G401.6 (cell line): ENCODE measurements around the gene OR6B3.
"Not testable (repeated sequence)": the region's sequence is repeated elsewhere in the genome, so short reads cannot be mapped to it uniquely, and the experiment has no call there.

Experiments used
- FAIRE-seq: peaks from 2 replicates; lab custom pipeline; 2012; peaks lifted over from hg19 to GRCh38; lab: Jason Lieb, UNC

The OR6B3 gene

DNA sequence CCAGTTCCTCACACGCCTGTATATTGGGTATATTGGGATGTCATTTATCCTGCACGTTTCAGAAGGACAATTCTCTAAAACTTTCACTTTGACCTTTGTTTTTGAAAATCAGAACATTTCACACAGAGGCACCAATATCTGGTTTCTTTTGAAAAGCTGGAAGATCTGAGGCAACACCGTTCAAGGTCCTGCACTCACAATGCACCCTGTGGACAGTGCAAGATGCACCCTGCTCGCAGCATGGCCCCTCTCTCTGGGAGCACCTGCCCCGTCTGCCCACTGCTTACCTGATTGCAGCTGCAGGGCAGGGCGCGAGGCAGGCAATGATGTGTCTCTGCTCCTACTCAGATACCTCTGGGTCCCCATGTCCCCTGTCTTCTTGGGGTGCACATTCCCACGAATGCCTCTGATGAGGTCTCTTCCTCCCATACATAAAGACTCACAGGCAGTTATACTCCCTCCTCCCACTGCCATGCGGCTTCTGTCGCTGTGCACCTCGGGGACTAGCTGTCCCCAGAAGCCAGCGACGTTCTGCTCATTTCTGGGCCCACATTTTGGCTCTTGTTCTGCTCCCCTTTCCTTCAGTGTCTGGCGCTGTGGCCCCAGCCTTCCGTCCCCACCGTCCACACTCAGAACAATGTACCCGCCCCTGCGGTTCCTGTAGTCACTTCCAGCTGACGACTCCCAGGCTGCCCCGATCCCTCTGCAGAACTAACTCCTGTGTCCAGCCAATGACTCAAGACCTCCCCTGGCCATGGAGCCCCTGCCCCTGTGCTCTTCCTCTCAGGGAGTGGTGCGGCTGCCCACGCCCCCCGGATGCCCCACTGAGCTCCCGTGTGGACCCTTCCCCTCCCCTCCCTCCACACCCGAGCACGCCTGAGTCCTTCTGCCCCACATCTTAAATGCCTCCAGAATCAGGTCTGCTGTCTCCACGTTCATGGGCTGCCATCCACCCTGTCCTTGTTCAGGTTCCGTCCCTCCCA is at the start of gene OR6B3:
OR6B3 (minus strand) TSS at position 349 of the 983 bp plus-strand sequence.
- FAIRE-seq: no peak

DNA sequence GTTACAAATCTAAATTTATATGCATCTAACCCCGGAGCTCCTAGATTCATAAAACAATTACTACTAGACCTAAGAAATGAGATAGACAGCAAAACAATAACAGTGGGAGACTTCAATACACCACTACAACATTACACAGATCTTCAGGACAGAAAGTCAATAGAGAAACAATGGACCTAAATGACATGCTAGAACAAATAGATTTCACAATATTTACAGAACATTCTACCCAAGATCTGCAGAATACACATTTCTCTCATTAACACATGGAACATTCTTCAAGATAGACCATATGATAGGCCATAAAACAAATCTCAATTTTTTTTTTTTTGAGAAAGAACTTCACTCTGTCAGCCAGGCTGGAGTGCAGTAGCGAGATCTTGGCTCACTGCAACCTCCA is 45.0 kb upstream of the OR6B3 start:
- FAIRE-seq: no peak

DNA sequence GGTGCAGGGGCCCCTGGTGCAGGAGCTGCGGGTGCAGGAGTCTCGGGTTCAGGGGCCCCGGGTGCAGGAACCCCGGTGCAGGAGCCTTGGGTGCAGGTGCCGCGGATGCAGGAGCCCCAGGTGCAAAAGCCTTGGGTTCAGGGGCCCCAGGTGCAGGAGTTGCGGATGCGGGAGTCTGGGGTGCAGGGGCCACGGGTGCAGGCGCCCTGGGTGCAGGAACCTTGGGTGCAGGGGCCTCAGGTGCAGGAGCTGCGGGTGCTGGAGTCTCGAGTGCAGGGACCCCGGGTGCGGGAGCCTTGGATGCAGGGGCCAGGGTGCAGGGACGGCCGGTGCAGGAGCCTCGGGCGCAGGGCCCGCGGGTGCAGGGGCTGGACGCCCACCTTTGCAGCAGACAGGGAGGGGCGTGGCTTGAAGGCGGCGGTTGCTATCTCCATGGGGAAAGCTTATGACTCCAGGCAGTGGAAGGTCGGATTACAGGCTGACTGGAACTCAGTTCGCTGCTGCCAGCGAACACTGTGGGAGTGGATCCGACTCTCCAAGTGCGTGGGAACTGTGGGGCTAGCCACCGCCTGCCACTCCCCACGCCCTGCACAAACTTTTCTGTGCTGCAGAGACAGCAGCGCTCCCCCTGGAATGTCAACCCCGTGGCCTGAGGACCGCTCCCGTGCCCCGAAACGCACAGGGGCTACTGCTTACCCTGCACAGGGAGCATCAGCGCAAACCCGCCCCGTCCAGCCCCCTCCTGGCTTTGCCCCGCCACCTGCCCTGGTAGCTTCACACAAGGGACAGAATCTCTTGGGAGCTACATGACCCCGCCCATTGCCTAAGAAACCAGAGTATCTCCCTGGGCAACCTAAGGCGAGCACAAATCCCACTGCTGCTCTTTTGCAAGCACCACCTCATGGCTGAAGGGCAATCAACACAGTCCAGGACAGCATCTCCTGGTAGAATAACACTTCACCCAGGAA is 42.5 kb upstream of the OR6B3 start:
- no peak for FAIRE-seq

DNA sequence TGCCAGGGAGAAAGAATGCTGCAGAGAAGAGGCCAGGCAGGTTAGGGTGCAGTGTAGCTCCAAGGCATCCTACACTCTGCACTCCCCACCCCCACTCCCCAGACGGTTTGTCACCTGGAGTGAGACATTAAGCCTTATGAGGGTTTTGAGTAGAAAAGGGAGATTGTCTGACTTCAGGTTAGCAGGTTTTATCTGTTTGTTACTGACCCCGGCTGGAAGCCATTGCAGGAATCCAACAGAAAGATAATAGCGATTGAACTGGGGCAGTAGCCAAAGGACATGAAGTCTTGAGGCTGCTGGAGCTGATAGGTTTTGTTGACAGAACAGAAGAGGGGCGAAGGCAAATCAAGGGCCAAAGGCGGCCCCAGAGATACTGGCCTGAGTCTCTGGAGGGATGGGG is 36.0 kb upstream of the OR6B3 start:
- FAIRE-seq: no peak

DNA sequence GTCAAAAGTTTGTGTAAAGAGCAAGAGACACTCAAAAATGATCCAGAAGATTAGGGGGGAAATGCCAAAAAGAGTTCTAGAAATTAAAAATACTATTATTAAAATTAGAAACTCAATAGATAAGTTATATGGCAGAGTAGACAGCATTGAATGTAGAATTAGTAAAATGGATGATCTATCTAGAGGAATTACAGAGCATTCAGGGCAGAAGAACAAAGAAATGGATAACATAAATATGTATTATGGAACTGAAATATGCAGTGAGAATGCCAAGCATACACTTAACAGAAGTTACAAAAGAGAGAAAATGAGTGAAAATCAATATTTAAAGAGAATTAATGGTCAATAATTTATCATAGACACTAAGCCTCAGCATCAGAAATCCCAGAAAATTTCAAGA is 33.2 kb upstream of the OR6B3 start:
- no peak for FAIRE-seq

DNA sequence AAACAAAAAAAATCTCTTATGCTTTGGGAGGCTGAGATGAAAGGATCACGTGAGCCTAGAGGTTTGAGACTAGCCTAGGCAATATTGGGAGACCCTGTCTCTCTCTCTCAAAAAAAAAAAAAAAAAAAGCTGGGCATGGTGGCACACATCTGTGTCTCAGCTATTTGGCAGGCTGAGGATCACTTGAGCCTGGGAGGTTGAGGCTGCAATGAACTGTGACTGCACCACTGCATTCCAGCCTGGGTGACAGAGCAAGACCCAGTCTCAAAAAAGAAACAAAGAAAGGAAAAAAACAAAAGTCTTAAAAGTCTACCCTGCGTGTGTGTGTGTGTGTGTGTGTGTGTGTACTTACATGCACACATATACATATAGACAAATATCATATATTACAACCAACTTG is 25.3 kb upstream of the OR6B3 start:
- FAIRE-seq: no peak

DNA sequence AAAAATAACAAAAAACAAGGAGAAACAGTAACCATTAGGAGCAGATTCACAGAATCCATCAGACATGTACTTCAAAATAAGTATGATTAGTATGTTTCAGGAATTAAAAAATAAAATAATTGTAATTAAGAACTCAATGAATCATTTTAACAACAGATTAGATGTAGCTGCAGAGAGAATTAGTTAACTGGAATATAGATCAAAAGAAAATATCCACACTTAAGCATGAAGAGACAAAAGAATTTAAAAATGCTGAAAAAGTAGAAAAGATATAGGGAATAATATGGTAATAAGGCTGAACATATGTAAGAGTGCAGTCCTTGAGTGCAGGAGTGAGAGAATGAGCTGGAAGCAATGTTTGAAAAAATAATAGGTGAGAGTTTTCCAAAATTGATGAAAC is 24.1 kb upstream of the OR6B3 start:
- FAIRE-seq: peak; percentile 42

DNA sequence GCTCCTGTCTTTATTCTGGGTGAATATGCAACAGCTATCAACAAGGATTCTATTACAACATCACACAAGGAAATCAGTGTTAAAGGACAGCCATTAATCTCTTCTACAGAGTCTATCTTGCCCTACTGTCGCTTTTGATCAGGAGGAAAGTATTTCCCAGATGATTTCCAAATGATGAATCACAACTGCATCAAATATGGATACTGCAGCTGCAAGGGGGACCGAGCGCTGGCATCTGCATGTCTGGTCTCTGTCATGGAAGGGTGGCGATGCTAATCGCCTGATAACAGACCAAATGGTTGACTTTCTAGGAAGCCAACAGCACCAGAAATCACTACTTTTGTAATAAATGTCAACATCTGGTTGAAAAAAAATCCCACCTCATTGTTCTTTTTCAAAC is 21.2 kb upstream of the OR6B3 start:
- no peak for FAIRE-seq

DNA sequence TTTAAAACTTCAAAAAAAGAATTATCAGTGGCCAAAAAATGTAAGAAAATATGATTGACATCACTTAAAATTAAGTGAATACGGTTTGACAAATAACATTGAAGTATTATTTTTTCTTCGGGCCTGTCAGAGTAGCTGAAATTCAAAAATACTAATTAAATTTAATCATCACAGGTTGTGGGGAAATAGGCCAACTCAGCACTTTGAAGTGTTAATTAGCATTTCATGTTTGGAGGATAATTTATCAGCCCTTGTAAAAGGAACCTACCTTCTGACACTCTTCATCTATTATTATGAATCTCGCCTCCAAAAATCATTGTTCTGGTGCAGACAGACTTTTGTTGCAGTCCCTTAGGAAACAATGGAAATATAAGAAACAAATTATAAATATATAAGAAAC is 17.6 kb upstream of the OR6B3 start:
- FAIRE-seq: no peak

DNA sequence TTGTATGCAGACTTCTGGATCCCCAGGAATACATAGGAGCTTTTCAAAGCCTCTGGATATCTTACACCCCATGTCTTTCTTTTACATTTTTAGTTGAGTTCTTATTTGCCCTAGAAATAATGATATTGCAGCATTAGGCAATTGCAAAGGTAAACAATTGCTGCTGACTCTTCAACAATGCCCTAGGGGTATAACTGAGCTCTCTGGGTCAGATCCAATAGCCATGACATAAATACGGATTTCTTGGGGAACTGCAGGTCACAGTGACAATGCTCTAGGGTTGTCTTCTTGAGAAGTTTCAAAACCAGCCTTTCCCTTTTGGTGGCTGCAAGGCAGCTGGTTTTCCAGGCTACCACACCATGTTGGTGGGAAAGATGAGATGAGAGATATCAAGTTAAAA is 16.5 kb upstream of the OR6B3 start:
- no peak for FAIRE-seq

DNA sequence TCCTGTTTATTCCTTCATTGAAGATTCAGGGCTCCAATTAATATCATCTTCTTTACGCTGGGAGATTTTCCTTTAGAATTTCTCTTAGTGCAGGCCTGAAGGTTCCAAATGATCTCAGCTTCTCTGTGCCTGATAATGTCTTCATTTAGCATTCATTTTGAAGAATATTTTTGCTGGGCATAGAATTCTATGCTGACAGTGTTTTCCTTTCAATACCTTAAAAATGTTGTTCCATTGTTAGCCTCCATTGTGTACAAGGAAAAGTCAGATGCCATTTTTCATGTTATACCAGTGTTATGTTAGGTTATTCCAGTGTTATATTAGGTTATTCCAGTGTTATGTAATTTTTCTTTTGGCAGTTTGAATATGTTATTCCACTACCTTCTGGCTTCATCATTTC is 14.9 kb upstream of the OR6B3 start:
- no peak for FAIRE-seq

DNA sequence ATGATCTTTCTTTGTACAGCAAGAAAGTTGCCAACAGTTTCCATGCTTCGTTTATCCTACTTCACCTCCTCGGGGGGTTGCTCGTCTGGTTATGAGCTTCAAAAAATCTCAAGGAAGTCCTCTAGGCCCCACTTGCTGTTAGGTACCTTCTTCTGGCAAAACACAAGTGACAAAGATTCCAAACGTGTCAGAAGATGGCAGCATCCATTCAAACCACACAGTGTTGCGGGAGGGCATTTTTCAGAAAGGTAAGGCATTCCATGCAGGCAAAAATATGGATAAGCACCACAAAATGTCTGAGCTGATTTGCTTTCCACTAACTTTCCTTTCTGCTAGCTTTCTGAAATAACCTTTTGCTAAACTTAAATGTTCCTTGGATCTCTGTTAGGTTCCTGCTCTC is 13.2 kb upstream of the OR6B3 start:
- FAIRE-seq: no peak

DNA sequence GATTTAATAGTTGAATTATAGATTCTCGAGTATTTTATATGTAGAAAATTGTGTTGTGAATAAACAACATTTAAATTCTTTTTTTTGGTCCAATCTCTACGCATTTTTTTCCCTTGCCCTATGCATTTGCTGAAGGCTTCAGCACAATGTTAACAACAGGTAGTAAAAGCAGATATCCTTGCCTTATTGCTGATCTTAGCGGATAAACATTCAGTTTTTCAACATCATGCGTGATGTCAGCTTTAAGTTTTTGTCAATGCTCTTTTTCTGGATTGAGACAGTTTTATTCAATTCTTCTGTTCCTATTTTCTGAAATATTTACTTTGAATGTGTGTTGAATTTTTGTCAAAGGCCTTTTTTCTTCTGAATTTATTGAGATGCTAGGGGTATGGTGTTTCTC is 11.6 kb upstream of the OR6B3 start:
- no peak for FAIRE-seq

DNA sequence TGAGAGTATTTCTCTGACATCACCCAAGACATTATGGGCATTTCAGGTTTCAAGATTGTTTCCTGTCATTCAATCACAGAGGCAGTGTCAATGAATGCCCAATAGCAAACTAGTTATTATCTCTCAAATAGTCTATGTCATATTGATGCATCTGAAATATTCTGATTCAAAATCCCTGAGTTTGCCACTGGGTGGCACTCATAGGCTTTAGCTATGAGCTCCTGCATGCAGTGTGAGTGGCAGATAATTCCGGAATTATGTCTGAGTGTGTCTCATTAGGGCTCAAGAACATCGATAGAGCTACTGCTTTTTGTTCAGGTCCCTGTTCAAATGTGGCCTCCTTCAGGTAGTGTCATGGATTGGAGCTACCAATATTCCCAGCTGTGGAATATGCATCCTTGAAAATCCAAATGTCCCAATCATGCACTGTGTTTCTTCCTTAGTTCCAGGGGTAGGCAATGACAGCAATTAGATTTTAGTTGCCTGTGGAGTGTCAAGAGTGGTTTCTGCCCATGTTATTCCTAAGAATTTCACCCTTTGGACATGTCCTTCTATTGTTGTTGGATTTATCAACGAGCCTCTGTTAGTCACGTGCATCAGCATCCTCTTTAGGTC is 7.8 kb upstream of the OR6B3 start:
- peak; percentile 80 for FAIRE-seq

DNA sequence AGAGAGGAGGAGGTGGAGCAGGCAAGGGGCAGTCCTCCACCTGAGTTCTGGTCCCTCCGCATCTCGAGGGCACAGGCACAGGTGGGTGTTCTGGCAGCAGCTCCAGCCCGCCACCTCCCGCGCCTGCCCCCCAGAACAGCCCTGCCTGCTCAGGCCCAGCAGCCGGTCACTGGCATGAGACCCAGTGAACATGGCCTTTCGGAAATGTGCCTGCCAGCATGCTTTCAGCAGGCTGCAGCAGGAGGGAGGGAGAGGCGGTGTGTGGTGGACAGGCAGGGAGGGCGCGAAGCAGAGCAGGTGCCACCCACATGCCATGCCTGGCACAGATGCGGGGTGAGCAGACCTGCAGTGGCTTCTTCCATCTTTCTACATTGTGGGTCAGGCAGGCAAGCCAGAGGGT is 3.4 kb upstream of the OR6B3 start:
- FAIRE-seq: no peak

DNA sequence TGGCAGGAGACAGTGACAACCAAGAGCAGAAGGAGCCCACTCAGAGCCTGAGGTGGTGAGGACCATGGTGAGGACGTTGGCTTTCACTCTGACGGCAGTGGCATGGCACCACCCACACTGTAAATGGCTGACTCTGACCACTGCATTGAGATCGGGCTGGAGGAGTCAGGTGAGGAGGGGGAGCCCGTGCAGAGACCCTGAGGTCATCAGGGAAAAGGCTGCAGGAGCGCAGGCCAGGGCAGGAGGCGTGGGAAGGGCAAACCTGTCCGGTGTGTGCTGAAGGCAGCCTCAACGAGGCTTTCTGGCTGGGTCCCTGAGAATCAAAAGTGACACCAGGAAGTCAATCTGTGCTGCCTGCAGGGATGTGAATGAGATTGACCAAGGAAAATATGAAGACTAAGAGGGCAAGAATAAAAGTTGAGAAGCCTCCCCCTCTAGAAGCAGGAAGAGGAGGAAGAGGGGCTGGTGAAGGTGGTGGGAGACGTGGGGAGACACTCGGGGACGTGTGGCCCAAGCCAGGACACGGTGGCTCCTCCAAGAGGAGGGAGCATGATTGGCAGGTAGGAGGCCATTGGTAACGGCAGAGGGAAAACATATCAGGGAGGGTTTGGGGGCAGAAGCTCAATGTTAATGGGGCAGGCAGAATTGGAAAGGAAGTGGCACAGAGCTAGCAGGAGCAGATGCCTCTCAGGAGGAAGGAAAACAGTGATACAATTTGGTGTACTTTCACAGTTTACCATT is 2.0 kb upstream of the OR6B3 start:
- no peak for FAIRE-seq

DNA sequence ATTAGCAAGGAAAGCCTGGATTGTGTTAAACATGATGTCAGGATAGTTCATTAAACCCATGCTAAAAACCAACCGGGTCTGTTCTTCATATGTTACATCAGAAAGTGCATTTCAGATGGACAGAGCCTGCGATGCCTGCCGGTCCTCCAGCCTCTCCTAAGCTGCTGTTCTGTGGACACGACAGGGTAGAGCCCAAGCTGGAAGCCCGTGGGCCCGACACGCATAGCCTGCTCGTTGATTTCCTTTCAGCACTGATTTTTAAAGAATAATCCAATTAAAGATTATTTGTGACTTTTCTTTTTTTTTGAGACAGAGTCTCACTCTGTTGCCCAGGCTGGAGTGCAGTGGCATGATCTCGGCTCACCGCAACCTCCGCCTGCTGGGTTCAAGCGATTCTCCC is 797 bp downstream of the OR6B3 start:
- no peak for FAIRE-seq

DNA sequence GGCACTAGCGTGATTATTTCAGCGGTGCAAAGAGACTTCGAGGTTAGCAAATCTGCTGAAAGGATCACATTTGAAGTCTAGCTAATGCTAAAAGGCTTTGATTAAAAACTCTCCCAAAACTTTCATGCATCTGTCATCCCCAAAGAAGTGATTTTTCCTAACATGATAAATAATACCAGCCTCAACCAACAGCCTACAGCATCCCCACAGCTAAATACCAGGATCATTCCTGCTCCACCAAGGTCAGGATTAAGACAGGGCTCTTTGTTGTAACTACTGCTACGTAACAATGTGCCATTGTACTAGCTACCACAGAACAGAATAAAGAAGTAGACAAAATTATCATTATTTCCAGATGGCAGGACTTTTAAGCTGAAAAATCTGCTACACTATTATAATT is 1.6 kb downstream of the OR6B3 start:
- FAIRE-seq: no peak

DNA sequence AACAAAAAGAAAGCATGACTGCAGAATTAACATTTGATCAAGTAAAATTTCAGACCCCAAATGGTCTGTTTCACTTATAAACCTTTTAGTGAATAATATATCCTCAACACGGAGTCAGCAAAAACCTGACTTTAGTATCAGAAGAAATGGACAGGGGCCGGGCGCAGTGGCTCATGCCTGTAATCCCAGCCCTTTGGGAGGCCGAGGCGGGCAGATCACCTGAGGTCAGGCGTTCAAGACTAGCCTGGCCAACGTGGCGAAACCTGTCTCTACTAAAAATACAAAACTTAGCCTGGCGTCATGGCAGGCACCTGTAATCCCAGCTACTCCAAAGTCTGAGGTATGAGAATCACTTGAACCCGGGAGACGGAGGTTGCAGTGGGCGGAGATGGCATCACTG is 3.0 kb downstream of the OR6B3 start:
- FAIRE-seq: no peak

DNA sequence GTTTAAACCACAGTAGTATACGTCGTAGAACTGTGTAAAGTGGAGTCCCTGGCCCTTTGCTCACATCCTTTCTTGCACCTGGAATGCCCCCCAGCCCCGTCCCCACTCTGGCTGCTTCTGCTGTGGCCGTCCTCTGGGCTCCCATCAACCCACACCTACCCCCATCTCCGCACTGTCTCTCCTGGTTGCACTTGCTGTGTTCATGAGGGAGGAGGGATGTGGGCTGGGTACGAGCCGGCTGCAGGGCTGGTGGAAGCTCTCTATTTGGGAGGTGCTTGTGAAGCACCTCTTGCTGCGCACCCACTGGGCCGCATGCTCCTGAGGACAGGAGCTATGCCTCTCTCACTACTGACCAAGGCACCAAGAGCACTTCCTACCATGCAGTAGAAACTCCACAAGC is 5.1 kb downstream of the OR6B3 start:
- no peak for FAIRE-seq

DNA sequence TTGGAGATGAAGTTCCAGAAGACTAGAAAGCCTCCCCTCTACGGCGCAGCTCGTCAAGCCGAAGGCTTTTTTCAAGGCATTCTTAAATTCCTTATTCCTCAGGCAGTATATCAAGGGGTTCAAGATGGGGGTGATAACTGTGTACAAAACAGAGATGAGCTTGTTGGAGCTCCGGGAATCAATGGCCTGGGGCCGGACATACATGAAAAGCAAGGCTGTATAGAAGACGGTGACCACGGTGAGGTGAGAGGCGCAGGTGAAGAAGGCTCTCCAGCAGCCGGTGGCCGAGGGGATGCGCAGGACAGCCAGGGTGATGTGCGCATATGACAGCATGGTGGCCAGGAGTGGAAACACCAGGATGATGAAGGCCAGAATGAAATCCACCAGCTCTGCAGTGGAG is 8.2 kb downstream of the OR6B3 start:
- no peak for FAIRE-seq

DNA sequence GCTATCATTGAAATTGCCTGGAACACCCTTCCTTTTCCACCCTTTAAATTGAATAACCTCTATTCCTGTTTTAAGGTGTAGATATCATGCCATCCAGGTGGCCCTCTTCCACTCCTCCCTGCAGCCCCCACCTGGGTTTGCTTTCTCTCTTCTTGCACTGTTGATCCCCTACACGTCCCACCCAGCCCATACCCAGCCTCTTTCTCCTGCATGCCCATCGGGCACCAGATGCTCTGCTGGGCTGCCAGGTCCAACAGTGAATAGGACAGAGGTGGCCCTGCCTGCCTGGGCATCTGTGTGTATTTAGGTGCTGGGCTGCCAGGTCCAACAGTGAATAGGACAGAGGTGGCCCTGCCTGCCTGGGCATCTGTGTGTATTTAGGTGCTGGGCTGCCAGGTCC is 9.2 kb downstream of the OR6B3 start:
- not testable (repeated sequence) for FAIRE-seq
